Prostate gland (tissue), 2 donors: ENCODE results near the gene ONECUT1.

Source experiments
- POLR2A ChIP-seq: fragments of 450-650 bp; IDR thresholded peaks from one replicate; pipeline ENCODE4 v1.6.1; 2016; ENCODE audit warnings: antibody characterized with exemption, mild to moderate bottlenecking
- TF ChIP-seq, protein P1 (sequence below), 4 experiments: fragments of 200-600 bp in 2 of 4; fragments of 450-650 bp in 2 of 4; sonication (generic) in 2 of 4; IDR thresholded peaks; 1 replicate in 3 of 4; 2 replicates in 1 of 4; pipeline ENCODE4 v1.5.1; 2016 to 2019; ENCODE audit warnings: antibody characterized with exemption in 4 of 4, mild to moderate bottlenecking in 2 of 4, moderate library complexity in 2 of 4

GRCh38 chr15:52727815-52728214 is 62.3 kb downstream of the ONECUT1 start:
- TF ChIP-seq POLR2A, result no peak
- TF ChIP-seq, protein P1, sequence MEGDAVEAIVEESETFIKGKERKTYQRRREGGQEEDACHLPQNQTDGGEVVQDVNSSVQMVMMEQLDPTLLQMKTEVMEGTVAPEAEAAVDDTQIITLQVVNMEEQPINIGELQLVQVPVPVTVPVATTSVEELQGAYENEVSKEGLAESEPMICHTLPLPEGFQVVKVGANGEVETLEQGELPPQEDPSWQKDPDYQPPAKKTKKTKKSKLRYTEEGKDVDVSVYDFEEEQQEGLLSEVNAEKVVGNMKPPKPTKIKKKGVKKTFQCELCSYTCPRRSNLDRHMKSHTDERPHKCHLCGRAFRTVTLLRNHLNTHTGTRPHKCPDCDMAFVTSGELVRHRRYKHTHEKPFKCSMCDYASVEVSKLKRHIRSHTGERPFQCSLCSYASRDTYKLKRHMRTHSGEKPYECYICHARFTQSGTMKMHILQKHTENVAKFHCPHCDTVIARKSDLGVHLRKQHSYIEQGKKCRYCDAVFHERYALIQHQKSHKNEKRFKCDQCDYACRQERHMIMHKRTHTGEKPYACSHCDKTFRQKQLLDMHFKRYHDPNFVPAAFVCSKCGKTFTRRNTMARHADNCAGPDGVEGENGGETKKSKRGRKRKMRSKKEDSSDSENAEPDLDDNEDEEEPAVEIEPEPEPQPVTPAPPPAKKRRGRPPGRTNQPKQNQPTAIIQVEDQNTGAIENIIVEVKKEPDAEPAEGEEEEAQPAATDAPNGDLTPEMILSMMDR (IDR thresholded peaks at IDR 0.05), result no peak
